Measurements from ENCODE around the gene MEPCE. TPM values are rescaled to one million over a fixed set of nuclear protein-coding genes. Genes with fewer than 3 reads are reported as not detected.

Gene MEPCE
- total and polyA plus RNA-seq, 10 donors: 31.4 to 82.2 (median 59.0) TPM

DNA sequence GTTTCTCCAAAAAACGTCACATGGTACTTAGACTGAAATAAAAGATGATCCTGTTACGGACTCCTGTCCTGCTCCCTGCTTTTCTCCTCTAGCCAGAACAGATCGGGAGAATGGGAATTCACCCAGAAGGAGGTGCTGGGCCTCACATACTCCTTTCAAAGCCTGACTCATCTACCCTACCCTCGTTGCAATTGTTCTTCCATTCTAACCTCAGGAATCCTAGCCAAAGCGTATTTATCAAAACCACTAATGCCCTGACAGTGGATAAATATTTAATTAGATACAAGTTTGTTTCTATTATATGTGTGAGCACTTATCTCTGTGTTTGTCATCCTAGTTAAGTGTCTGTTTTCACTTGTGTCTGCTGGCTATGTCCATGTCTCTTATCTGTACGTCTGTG is 22.9 kb upstream of the MEPCE start:
- Histone ChIP-seq H3K27me3 (replicated peaks in 1 of 7) (no peaks in the 10 kb centered on the region), H3K36me3 (peaks cover 0 to 21% (median 0%) of the 10 kb centered on the region in 6 donors), H3K9me3 (no peaks in the 10 kb centered on the region), H3K4me3 (no peak overlapping the region), H3K27ac (no peak overlapping the region), H3K4me1 (peaks cover 0 to 19% (median 7%) of the 10 kb centered on the region in 6 donors)
- TF ChIP-seq, protein P1, sequence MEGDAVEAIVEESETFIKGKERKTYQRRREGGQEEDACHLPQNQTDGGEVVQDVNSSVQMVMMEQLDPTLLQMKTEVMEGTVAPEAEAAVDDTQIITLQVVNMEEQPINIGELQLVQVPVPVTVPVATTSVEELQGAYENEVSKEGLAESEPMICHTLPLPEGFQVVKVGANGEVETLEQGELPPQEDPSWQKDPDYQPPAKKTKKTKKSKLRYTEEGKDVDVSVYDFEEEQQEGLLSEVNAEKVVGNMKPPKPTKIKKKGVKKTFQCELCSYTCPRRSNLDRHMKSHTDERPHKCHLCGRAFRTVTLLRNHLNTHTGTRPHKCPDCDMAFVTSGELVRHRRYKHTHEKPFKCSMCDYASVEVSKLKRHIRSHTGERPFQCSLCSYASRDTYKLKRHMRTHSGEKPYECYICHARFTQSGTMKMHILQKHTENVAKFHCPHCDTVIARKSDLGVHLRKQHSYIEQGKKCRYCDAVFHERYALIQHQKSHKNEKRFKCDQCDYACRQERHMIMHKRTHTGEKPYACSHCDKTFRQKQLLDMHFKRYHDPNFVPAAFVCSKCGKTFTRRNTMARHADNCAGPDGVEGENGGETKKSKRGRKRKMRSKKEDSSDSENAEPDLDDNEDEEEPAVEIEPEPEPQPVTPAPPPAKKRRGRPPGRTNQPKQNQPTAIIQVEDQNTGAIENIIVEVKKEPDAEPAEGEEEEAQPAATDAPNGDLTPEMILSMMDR (IDR thresholded peaks at IDR 0.05 in 8 of 11, conservative IDR thresholded peaks at IDR 0.05 in 3 of 11): no peak
- TF ChIP-seq POLR2A (IDR thresholded peaks at IDR 0.05) (no peak), POLR2AphosphoS5 (IDR thresholded peaks at IDR 0.05) (no peak)
- DNase-seq: no peak
- WGBS, 5 donors: 70 to 82% (median 76%) methylated on average over 6 of the region's 6 CpGs
- intact Hi-C loops (cut with DNase I; ENCODE audit: low total_unique reads): loop anchor here (10.0 kb wide), 1 partner anchor 52 kb away; the partner anchor contains the start of gene PILRB

DNA sequence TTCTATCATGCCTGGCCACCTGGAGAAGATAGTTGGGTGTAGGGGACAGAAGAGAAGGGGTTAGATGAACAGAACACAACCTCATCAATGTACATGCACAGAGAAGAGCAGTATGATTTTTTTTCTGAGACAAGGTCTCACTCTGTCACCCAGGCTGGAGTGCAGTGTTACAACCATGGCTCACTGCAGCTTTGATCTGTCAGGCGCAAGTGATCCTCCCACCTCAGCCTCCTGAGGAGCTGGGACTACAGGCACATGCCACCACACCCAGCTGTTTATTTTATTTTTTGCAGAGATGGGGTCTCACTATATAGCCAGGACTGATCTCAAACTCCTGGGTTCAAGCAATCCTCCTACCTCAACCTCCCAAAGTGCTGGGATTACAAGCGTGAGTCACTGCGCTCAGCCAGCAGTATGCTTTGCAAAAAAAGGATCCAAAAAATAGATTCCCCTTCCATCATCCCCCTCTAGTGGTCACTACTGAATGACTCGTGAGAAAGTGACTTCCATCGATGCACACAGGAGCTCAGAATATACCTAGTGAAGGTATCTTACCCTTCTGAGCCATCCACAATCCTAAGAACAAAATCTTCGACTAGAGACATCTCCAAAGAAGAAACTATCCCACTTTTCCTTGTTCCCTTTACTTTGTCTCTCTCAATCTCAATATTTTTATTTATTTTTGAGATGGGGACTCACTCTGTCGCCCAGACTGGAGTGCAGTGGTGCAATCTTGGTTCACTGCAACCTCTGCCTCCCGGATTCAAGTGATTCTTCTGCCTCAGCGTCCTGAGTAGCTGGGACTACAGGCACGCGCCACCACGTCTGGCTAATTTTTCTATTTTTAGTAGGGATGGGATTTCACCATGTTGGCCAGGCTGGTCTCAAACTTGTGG is 22.1 kb upstream of the MEPCE start:
- Histone ChIP-seq H3K27ac (no peak overlapping the region), H3K4me3 (no peak overlapping the region), H3K27me3 (replicated peaks in 1 of 7) (no peaks in the 10 kb centered on the region), H3K9me3 (no peaks in the 10 kb centered on the region), H3K4me1 (peaks cover 0 to 19% (median 7%) of the 10 kb centered on the region in 6 donors), H3K36me3 (peaks cover 0 to 14% (median 0%) of the 10 kb centered on the region in 6 donors)
- no peak for DNase-seq
- 49 to 55% (median 55%) methylated on average over 12 of the region's 12 CpGs for WGBS, 5 donors
- intact Hi-C loops (cut with DNase I; ENCODE audit: low total_unique reads): loop anchor here (10.0 kb wide), 1 partner anchor 53 kb away; the partner anchor contains the start of gene PILRB
- TF ChIP-seq, protein P1 (IDR thresholded peaks at IDR 0.05 in 8 of 11, conservative IDR thresholded peaks at IDR 0.05 in 3 of 11): peak; percentile 57 to 81 (median 76)
- TF ChIP-seq POLR2AphosphoS5 (IDR thresholded peaks at IDR 0.05) (no peak), POLR2A (IDR thresholded peaks at IDR 0.05) (no peak)

DNA sequence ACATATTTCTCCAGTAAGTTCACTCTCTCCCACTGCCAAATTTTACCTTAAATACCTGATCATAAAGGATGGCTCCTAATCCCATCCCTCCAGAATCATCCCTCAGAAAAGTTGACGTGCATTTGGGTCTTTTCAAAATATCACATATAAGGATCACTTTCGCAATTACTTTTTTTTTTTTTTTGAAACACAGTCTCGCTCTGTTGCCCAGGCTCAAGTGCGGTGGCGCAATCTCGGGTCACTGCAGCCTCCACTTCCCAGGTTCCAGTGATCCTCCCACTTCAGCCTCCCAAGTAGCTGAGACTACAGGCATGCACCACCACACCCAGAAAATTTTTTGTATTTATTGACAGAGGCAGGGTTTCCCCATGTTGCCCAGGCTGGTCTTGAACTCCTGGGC is 18.5 kb upstream of the MEPCE start:
- H3K4me3 ChIP-seq: no peak overlapping the region
- H3K36me3 ChIP-seq: peaks cover 0 to 9% (median 0%) of the 10 kb centered on the region in 6 donors
- TF ChIP-seq, protein P1 (IDR thresholded peaks at IDR 0.05 in 8 of 11, conservative IDR thresholded peaks at IDR 0.05 in 3 of 11): no peak
- TF ChIP-seq POLR2AphosphoS5 (IDR thresholded peaks at IDR 0.05) (no peak), POLR2A (IDR thresholded peaks at IDR 0.05) (no peak)
- no peak overlapping the region for H3K27ac ChIP-seq
- intact Hi-C loops (cut with DNase I; ENCODE audit: low total_unique reads): no loop called here
- no peak for DNase-seq
- H3K27me3 ChIP-seq (replicated peaks in 1 of 7): no peaks in the 10 kb centered on the region
- WGBS, 5 donors: 85 to 95% (median 87%) methylated on average over 6 of the region's 6 CpGs
- no peaks in the 10 kb centered on the region for H3K9me3 ChIP-seq
- H3K4me1 ChIP-seq: peaks cover 0 to 34% (median 18%) of the 10 kb centered on the region in 6 donors

DNA sequence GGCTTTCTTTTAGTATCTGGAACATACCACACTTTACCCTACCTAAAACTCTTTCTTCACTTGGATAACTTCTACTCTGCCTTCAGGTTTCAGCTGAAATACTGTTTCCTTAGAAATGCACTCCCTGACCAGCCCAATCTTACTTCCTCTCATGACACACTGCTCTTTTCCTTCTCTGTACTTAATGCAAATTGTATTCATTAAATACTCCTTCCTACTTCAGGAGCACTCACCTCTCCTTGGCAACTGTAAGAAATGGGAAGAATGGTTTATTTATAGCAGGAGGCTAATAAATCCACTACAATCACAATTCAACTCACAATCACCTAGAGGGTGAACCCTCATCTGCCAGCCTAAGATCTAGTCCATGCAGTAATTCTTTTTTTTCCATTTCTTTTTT is 16.3 kb upstream of the MEPCE start:
- Histone ChIP-seq H3K36me3 (peaks cover 0 to 5% (median 0%) of the 10 kb centered on the region in 6 donors), H3K27me3 (replicated peaks in 1 of 7) (no peaks in the 10 kb centered on the region), H3K4me1 (peaks cover 0 to 24% (median 11%) of the 10 kb centered on the region in 6 donors), H3K27ac (peak overlapping the region in 3 of 8 donors; percentile 5 to 53 (median 28)), H3K4me3 (no peak overlapping the region), H3K9me3 (no peaks in the 10 kb centered on the region)
- no peak for DNase-seq
- intact Hi-C loops (cut with DNase I; ENCODE audit: low total_unique reads): no loop called here
- TF ChIP-seq POLR2A (IDR thresholded peaks at IDR 0.05) (no peak), POLR2AphosphoS5 (IDR thresholded peaks at IDR 0.05) (no peak)
- TF ChIP-seq, protein P1 (IDR thresholded peaks at IDR 0.05 in 8 of 11, conservative IDR thresholded peaks at IDR 0.05 in 3 of 11): no peak

All from spleen (tissue), 11 donors.